ENCODE data around the gene GRAMD1B.

Gene GRAMD1B

DNA sequence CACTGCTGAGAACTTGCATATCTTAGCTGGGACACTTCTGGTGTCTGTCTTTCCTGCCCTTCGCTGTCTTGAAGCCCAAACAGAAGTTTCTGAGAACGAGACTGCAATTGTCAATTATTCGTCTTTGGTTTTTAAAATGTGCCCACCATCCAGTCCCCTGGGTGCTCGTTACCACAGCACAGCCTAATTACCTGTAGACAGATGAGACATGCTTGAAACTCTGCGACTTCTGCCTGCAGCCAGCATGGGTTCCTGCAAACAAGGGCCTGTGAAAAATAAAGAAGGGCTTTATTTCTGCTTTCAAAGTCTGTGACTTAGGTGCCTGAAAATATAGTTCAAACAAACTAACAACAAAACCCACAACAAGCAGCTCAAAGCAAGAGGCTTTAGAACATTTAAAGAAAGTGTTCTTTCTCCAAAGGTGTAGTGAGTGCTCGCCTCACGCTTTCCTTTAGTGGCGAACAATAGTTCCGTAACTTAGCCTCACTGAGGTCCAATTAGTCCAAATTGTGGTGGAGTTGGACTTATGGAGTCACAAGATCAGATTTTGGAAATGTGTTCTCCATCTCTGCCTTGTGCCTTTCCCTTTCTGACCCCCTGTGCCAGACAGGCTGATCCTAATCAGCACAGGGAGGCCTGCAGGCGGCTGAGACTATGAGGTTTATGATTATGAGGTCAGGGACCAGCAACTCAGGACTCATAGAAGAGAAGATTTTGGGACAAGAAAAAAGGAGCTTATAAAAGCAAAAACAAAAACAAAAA is 20.4 kb upstream of the GRAMD1B start:
- no peak for DNase-seq (ENCODE audit: low read depth in 2 of 2)

DNA sequence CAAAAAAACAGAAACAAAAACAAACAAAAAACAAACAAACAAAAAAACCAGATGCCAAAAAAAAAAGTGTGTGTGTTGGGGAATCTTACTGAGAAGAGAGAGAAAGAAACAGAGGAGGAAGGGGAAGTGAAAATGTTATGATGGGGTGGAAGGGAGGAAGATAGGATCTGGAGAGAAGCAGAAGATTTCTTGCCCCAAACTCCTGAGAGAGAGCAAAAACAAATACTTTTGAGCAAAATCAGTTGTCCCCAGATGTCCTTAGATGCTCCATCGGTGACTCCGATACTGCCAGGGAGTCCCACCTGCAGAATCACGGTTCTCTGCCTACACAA is 19.9 kb upstream of the GRAMD1B start:
- DNase-seq (ENCODE audit: low read depth in 2 of 2) = no peak

DNA sequence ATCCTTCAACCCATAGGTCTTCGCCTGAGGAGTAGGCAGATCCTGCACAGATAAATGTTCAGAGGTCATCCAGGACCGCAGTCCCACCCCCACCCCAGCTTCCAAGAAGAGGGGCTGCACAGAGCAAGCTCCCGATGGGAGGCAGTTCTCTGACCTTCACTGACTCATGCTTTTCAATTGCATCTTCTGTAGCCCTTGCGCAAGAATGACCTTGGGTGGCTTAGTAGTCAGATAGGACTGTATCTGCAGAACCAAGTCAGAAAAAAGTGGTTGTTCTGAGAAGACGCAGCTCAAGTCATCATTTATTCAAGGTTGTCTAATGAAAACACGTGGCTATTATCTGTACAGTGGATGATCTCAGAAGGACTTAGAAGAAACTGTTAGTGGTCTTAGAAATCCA is 16.4 kb upstream of the GRAMD1B start:
- no peak for DNase-seq (ENCODE audit: low read depth in 2 of 2)

DNA sequence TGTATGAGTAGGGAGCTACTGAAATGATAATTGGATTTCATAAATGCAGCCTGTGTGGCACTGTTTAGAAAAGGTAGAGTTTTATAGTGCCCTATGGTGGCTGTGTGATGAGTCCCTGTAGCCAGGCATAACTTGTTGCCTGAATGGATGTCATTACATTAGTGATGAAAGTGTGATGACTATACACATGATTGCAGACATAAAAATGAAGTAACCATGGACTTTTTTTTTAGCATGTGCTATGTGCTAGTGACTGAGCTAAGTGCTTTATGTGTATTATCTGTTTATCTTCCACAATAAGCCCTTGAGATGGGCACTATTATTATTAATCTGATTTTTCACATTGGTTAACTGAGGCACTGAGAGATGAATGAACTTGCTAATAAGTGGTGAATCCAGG is 13.5 kb upstream of the GRAMD1B start:
- no peak for DNase-seq (ENCODE audit: low read depth in 2 of 2)

DNA sequence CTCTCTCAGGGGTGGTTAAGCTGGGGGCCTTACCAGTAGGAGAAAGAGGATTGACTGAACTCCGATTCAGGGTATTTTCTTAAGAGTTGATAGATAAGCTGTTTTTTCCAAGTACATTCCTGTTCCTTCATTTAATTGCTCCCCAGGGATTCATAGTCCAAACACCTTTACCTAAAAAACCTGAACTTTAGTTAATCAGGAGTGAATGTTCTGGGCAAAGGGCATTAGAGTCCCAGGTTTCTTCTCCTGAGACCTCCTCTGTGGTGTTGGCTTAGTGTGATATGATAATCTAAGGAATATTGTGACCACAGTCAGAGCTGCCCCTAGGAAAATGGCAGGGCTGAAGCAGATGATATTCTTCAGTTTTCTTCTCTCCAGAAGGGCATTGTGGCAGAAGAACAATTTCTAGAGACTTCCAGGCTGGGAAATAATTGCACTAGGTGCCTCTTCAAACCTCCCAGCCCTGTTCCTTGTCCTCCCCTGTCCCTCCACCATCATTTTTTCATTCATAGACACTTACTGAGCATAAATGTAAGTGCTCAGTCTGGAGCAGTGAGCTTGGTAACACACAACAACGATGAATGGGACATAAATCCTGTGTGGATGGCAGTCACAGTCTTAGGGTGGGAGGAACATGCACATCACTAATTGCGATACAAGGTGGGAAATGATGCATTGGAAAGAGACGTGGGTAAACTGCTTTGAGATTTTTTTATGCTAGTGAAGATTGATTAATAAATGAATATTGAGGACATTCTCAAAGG is 11.5 kb upstream of the GRAMD1B start:
- DNase-seq (ENCODE audit: low read depth in 2 of 2) = no peak

DNA sequence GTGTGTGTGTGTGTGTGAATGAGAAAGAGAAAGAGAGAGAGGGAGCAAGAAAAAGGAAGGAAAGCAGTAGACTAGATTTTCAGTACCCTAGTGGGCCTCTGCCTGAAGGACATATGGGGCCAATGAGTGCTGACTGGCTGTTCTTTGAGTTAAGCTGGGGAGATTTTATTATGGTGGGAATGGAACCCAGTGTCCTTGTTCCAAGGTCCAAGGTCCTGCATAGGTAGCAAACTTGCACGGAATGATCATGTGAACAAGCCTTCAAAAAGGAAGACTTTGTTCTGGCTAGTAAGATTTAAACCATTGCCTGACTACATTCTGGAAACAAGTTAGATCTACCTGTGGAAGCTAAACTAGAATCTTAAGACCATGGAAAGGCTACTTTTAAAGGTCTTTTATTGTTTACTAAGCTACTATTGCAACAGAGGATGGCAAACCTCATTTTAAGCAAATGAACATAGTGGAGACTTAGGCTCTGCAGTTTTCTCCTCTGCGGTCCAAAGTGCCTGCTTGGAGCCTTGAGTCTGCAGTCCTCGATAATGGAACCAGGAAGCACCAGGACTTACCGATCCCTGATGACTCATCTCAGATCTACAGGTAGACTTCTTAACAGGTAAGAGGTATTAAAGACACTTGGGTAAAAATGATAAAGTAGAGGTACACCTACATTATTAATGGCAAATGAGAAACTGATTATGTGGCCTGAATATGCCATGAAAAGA is 10.2 kb upstream of the GRAMD1B start:
- DNase-seq (ENCODE audit: low read depth in 2 of 2) = no peak

DNA sequence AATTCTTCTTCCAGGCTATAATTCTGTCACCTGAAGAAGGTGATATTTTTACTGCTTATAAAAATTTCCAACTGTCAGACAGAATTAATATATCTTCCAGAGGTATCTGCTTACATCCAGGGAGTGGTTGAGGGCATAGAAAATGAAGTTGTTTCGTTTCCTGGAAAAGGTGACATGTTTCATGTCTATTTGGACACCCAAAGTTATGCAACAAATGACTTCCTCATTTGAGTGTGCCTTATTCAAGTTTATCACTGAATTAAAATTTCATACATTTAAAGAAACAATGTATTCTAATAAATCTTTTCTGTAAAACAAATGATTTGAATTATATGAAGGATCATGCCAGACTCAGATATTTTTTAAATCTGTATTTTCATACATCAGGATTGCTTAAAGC is 8.5 kb upstream of the GRAMD1B start:
- no peak for DNase-seq (ENCODE audit: low read depth in 2 of 2)

DNA sequence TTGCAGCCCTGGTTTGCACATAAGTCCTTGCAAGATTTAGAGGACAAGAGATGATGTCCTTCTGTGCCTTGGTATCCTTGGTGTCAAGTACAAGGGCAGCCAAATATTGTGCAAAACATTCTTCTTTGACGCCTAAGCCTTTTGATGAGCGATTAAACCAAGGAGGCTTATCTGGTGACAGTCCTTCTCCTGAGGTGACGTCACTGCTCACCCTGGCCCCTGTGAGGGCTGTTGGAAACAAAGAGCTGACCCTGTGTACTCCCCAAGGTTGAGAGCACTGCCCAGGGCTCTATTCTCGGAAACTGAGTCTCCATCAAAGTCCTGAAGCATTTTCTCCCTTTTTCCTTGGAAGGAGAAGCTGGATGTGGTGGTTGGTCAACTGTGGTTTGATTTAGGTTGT is 4.7 kb upstream of the GRAMD1B start:
- DNase-seq (ENCODE audit: low read depth in 2 of 2) = no peak

DNA sequence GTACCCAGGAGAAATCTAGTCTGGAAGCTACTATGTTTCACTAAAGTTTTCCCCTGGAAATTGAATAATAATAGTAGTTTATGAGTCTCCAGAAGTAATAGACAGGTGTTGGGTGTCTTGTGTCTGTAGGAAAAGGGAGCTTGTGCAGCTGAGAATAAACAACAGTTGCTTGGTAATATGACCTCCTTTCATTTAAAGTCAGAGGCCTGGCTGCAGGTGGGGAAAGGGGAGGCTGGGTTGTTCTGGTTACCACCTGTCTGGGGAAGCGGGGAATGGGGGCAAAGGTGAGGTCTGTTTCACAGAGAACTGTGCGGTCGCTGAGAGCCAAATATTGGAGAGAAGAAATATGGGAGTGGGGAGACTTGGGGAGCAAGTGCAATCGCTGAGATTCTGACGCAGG is 3.3 kb upstream of the GRAMD1B start:
- no peak for DNase-seq (ENCODE audit: low read depth in 2 of 2)

DNA sequence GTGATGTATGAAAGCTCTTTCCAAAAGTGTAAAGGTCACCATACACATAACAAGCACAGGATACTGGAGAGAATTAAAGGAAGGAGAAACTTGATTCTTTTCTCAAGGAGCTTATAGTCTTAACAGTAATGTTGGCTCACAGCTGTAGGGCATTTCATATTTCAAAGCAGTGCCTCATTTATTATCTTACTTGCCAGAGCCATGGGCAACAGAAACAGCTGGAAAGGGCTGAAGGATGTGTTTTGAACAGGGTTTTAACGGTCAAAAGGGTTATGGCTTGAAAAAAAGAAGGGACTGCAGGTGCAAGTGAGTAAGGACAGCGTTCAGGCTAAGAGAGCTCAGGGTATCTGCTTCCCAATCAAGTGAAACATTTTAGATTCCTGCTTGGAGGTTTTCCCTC is 2.7 kb upstream of the GRAMD1B start:
- DNase-seq (ENCODE audit: low read depth in 2 of 2) = no peak

DNA sequence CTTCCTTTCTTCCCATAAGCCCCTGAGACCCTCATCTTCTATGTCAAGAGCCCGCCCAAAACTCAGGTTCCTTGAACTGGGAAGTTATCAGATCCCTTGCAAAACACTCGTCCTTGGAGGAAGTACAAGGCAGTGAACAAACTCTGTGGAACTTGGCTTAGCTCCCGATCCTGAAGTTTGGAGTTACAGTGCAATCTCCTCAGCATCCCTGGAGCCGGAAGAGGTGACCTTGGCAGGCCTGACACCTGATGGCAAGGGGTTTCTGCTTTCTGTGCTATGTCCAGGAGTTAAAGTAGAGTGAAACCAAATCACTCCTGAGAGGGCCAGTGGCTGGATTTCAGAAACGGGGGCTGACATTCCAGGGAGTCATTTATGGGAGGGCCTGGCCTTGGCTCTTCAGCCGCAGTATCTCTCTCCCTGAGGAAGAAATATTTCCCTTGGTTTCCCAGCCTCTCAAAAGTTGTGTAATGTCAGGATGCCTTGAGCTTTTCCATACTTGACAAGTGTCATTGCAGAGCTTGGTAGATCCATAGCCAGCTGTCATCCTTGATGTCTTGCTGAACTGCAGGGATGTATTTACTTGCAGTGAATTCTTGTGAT is 1.9 kb upstream of the GRAMD1B start:
- no peak for DNase-seq (ENCODE audit: low read depth in 2 of 2)

DNA sequence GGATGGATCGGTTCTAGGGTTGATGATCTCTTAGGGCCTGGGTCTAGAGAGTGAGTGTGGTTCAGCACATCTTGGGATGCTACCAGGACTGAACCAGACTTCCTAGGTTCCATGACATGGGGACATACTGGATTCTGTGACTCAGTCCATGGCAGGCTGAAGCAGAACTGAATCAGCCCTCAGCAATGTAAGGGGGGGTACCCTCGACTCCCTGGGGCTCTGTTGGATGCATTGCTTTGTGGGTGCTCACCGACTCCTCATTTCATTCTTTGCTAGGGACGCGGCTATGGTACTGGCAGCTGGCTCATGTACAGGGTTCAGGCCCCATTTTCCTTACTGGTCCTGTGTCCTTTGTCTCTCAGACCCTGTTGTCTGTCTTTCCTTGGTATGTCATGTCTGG is 733 bp upstream of the GRAMD1B start:
- no peak for DNase-seq (ENCODE audit: low read depth in 2 of 2)

DNA sequence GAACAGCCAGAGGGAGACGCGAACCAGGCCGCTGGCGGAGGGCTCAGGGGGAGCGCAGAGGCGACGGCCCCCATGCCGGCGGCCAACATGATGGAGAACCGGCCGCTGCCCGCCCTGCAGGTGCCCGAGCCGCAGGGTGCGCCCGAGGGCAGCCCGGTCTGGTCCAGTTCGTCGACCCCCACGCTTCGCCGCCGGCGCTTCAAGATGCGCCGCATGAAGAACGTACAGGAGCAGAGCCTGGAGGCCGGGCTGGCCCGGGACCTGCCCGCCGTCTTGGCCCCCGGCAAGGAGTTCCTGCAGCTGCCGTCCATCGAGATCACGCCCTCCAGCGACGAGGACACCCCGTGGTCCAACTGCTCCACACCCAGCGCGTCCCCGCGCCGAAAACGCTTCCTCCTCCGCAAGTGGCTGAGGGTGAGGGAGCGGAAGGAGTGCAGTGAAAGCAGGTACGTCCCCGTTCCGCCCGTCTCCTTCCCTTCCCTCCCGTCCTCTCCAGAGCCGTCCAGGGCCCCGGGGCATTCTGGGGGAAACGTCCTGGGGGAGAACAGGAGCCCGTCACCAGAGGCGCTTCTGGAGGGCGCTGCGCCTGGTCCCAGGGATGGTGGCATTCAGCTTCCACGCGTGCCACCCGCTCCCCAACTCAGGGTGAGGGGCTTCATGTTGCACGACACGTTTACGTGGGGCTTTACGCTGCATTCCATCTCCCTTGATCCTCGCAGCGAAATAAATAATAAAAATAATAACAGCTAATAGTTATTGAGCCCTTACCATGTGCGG is 840 bp downstream of the GRAMD1B start:
- peak; percentile 37 to 56 for DNase-seq (ENCODE audit: low read depth in 2 of 2)

DNA sequence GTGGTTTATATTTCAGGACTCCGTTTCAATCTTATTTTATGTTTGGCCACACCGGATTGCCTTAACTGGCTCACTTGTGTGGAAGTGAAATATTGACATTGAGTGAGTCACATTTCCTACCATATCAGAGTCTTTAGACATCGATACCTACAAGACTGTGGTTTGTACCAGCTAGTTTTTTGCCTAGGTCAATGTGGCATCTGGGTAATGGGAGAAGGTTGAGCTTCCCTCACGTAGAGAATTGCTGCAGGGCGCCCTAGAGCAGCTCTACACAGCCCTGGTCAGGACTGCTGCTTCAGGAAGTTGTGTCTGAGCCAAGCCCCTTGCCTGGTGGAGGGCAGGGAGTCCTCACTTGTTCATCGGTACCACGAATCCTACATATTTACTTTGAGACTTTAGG is 1.6 kb downstream of the GRAMD1B start:
- no peak for DNase-seq (ENCODE audit: low read depth in 2 of 2)

DNA sequence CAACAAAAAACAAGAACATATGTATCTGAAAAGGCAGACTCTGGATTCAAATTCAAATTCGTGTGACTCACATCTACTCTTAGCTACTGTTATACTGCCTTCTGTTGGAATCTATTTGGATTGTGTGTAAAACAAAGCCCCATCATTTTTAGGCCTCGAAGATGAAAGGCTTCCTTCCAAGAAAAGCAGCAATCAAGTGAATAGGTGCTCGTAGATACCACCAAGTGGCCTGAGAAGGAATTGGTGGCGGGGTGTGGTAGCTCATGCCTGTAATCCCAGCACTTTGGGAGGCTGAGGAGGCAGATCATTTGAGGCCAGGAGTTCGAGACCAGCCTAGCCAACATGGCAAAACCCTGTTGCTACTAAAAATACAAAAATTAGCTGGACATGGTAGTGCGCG is 4.2 kb downstream of the GRAMD1B start:
- no peak for DNase-seq (ENCODE audit: low read depth in 2 of 2)

DNA sequence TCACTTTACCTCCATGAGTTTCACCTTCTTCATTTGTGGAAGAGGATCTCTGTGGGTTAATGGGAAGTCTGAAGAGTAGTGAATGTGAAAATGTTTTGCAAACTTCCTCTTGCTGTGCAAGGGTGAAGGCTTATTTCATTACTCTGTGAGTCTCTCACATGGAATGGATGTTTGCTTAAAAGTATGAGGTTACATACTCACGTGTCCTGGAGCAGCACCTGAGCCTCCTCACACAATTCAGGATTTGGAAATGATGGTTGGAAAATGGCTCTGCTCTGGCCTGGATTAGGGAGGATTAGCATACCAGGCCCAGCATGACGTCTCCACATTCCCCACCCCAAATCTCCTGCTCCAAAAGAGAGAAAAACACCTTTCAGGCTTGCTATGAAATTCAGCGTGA is 4.8 kb downstream of the GRAMD1B start:
- no peak for DNase-seq (ENCODE audit: low read depth in 2 of 2)

DNA sequence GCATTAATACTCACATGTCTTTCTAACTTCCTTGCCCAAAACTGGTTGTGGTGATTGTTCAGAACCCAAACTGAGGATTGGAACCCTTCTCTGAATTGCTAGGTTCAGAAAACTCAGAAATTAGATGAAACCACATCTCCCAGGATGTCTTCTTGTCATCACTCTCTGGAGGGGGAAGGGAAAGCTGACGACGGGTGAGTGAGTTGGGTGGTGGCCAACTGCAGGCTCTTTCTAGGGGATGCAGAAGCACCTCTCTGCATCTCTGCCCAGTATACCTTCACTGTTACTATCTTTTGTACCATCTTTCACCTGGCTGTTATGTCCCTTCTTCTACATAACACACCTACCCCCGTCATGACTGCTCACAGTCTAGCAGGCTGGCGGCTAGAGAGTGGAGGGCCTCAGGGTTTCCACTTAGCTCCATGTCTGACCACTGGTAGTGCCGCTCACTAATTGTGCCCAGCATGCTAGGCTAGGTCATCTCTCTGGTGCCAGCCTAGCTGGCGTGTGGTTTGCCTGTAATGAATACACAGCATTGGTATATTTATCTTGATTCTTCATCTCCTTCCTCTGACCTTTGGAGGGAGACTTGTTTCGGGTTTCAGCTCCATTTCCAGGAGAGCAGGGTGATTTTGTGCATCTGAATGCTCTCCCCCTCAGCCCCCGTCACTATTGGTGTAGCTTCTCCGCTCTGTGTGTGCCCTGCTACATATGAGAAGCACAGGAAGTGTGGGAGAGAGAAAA is 7.3 kb downstream of the GRAMD1B start:
- no peak for DNase-seq (ENCODE audit: low read depth in 2 of 2)

DNA sequence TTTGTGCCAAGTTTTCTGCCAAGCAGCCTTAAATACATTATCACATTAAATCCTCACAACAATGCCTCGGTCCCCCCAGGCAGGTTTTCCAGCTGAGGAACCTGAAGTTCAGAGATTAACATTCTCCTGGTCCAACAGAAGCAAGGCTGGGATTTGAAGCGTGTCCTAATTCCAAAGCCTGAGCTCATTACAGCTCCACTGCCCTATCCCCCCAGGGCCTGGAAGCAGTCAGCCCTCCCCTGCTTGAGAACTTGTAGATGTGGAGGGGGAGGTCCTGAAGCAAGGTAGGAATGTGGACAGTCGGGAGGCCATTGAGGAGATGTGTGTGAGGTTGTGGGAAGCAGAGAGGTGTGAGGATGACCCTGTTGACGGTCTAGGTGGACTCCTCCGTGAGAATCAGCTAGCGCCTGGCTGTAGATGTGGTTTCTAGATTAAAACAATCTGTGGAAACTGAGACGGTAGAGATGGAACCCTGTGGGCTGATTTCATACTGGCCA is 8.1 kb downstream of the GRAMD1B start:
- no peak for DNase-seq (ENCODE audit: low read depth in 2 of 2)

DNA sequence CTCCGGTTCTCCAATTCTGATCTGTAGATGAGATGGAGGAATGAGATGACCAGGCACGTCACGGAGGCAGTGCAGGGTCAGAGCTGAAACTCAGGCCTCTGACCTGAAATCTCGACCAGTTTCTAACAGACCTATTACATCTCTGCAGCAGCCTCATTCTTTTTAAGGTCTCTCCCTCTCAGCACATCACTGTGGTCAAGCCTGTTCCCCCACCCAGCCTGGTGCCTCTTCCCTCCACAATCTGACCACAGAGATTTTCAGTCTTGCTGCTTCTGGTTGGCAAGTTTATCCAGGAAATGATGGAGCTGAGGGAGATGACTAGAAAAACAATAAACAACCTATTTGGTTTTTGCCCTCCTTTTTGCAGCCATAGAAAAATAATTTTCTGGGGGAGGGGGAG is 9.5 kb downstream of the GRAMD1B start:
- DNase-seq (ENCODE audit: low read depth in 2 of 2) = no peak

DNA sequence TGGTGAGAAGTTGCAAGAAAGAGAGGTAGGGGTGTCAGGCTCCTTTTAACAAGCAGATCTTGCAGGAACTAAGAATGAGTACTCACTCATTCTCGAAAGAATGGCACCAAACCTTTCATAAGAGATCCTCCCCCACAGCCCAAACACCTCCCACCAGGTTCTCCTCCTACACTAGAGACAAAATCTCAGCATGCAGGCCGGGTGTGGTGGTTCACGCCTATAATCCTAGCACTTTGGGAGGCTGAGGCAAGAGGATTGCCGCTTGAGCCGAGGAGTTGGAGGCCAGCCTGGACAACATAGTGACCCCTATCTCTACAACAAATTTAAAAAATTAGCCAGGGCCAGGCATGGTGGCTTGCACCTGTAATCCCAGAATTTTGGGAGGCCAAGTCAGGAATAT is 11.1 kb downstream of the GRAMD1B start:
- no peak for DNase-seq (ENCODE audit: low read depth in 2 of 2)
